Activated CD8-positive, alpha-beta memory T cell treated with anti-CD3 and anti-CD28 coated beads for 36 hours (primary cell): ENCODE results near the gene NCAM1. TPM values are rescaled to one million over a fixed set of nuclear protein-coding genes. Genes with fewer than 3 reads are reported as not detected.

ENCODE experiments used
- CTCF ChIA-PET: fragments of 350-600 bp; sonication (Branson Sonifier 250); formaldehyde crosslinking; loops from one replicate; lab custom pipeline; 2021; ENCODE audit warnings: antibody characterized with exemption; lab: Charles Lee
- POLR2A ChIA-PET: fragments of 350-600 bp; sonication (Branson Sonifier 250); formaldehyde crosslinking; loops from one replicate; lab custom pipeline; 2021; ENCODE audit warnings: antibody characterized with exemption; lab: Charles Lee
- total RNA-seq, 2 experiments: library from RNA; stranded (reverse); gene quantifications; one replicate each; pipeline ENCODE4 v1.2.3, GENCODE V29; 2021

The NCAM1 gene
- total RNA-seq, 2 experiments from 2014 or later, result 0.11 TPM; not detected in 1

DNA sequence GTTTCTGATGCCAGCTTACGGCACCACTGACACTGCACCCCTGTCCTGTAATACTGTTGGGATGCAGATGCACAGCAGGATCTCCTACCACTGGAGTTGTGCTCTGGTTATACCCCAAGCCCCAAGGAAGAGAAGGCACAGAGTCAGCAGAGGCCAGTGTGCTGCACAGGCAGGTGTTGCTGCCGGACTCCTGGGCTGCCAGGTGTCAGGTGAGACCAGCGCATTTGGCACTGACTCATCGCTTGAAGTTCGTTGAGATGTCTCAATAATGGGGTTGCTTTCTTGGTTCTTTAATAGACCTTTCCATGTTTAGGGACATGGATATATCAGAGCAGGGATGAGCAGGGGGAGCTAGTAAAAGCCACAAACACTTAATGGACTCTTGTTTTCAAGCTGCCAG lies 277.5 kb downstream of the NCAM1 start:
- CTCF ChIA-PET, result no interaction called here
- POLR2A ChIA-PET, result no interaction called here

DNA sequence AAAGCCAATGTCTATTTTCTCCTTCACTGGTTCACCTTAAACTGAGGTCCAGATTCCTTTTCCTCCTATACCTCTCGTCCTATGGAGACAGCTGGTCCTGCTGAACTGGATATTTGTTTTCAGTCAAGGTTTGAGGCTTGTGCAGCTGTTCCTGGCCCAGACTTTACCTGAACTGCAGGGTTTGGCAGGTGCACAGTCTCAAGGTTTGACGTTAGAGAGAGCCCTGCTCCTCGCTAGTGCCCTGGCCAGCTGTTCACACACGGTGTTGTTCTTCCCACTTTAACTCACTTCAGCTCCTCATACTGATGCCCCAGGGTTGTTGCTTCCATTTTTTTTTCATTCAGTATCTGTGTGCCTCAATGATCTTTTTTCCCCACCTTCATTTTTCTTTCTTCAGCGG lies 279.2 kb downstream of the NCAM1 start:
- ChIA-PET POLR2A (no interaction called here), CTCF (no interaction called here)

DNA sequence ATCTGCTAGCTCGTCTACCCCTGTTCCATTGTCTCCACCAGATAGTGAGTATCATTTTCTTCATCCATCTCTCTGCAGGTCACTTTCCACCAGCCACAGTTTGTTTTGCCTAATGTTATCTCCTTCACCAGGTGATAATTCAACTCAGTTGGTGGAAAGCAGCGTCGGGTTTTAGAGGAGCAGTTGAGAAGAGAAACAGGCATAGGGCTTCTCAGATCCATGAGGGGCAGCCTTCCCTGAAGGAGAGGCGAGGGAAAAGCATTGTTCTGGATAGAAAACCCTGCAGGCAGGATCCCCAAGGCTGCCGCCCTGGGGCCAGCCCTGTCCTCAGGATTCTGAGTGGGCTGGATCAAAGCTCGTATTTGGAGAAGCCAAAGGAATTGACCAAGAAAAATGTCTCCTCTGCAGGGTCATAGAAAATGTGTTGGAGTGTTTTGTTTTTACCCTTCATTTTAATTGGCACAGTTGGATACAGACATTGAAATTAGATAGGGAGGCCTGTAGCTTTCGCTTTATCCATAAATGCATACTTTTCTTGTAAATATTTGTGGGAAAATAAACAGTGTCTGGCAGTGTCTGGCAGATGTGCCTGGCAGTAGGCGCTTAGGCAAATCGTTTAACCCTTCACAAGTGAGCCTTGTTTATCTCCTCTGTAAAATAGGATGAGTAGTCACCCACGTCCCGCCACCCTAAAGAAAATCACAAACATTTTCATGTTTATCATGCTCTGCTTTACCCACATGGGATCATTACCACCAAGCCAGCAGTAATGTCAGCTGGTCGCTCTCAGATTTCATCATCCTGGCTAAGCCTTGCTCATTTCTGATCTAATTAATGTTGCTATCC lies 279.8 kb downstream of the NCAM1 start:
- POLR2A ChIA-PET, result no interaction called here

DNA sequence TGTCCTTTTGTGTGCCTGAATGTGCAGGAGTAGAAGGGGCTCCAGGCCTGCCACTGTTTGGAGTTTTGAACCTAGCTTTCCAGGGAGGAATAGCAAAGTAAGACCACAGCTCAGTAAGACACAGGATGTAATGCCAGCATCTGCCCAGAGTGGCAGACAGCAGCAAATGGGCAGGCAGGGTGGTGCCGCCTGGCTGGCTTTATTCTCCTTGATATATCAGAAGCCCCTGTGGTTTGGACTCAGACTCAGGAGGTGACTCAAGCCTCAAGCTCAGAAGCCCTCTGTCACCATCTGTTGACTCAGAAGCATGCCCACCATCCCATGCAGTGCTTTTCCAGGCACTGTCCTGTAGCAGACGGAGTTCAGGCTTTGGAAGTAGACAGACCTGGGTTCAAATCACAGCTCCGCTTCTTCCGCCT lies 280.4 kb downstream of the NCAM1 start:
- POLR2A ChIA-PET, result no interaction called here

More for the DNA sequence above, 279.8 kb downstream of the NCAM1 start:
- CTCF ChIA-PET, result no interaction called here

DNA sequence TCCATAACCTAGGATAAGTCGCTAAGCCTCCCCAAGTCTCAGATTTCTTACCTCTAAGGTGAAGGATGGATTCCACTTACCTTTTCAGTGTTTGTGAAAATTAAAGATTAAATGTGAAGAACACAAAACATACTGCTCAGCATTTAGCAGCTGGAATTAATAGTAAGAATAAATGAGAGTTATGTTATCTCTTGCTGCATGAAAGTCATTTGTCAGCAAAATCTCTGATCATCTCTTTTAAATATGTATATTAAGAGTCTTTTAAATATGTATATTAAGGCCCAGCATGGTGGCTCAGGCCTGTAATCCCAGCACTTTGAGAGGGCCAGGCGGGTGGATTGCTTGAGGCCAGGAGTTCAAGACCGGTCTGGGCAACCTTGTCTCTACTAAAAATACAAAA lies 280.8 kb downstream of the NCAM1 start:
- ChIA-PET CTCF (no interaction called here), POLR2A (no interaction called here)

More for the DNA sequence above, 280.4 kb downstream of the NCAM1 start:
- CTCF ChIA-PET, result no interaction called here

DNA sequence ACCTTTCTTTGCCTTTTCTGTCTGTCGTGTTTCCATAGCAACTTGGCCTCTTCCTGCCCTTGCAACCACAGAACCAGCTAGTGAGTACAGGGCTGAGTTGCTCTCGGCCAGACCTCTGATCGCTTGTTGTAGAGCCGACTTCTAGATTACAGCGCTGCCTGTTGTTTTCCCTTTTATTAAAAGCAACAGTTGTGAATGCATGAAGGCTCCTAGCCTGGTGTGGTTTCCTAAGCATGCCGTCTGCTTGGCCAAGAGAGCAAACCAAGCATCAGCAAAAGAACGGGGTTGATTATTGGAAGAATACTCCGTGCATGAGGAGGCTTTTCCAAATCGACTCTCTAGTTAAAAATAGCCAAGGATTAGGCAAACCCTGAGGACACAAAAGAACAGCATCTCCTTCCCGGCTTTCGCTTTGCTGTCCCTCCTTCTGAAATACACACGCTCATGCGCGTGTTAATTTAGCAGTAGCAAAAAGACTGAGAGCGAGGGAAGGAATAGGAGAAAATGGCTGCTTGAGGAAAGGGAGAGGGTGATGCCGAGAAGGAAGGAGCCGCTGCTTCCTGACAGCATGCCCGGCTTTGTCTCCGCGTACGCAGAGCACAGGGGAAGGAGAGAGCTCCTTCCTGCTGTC lies 281.7 kb downstream of the NCAM1 start:
- ChIA-PET POLR2A (interaction anchor here (0.7 kb wide), 1 partner anchor 72 kb away, joined by 3 read pairs; the partner anchor contains the start of gene TTC12), CTCF (no interaction called here)

DNA sequence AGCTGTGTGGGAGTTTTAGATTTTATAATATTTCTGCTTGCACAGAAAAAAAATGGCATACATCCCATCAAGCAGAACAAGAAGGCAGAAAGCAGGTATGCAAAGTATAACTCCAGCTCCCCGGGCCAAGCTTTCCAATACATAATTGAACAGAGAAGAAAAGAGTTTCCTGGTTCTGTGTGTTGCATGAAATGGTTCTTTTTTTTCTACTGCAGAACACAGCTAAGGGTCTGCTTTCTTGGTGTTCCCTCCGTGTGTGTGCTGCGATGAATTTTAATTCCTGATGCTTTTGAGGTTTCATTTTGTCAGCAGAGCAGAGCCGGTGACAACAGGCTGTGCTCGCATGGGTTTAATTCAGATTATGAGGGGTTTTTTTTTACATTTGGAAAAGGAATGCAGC lies 282.5 kb downstream of the NCAM1 start:
- ChIA-PET CTCF (no interaction called here), POLR2A (no interaction called here)

DNA sequence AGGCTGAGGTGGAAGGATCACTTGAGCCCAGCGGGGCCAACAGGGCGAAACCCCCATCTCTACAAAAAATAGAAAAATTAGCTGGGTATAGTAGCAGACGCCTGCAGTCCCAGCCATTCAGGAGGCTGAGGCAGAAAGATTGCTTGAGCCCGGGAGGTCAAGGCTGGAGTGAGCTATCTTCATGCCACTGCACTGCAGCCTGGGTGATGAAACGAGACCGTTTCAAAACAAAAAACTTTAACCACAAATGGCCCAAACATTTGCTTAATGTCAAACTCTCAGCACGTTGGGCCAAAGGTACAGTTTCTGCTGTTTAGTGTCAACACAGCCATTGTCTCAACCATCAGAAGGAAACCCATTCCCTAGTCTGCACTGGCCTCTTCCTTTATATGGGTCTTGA lies 284.0 kb downstream of the NCAM1 start:
- ChIA-PET POLR2A (no interaction called here), CTCF (no interaction called here)

DNA sequence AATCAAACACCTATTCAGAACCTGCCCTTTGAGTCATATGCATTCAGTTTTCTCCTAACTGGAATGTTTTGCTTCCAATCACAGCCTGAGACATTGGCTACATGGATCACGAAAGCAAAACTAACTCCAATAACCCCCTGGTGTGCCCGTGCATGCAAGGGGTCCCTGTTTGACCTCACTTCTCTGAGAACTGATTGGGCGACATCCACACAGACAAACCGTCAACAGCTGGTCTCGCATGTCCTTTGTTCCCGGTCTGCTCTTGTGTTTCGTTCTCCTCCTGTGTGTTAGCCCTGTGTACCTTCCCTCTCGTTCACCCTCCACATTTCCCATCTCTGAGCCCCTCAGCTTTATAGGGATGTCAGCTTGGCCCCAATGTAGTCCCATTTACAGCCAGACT lies 286.0 kb downstream of the NCAM1 start:
- CTCF ChIA-PET, result no interaction called here
- POLR2A ChIA-PET, result no interaction called here

DNA sequence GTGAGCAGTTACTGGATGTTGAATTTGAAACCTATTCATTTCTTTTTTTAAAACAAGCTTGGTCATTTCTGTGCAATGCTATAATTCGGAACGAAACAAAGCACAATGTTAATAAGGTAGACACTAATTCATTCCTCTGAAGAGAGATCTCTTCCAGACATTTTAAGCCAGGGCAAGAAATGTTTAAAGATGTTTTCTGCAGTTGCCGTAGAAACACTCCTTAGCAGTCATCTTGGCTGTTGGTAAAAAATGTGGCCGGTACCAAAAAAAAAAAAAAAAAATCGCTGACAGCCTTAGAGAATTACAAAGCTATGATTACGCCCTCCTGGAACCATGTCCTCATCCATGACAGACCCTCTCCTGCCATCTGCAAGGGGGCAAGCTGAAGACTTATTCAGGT lies 286.7 kb downstream of the NCAM1 start:
- ChIA-PET CTCF (no interaction called here), POLR2A (no interaction called here)

DNA sequence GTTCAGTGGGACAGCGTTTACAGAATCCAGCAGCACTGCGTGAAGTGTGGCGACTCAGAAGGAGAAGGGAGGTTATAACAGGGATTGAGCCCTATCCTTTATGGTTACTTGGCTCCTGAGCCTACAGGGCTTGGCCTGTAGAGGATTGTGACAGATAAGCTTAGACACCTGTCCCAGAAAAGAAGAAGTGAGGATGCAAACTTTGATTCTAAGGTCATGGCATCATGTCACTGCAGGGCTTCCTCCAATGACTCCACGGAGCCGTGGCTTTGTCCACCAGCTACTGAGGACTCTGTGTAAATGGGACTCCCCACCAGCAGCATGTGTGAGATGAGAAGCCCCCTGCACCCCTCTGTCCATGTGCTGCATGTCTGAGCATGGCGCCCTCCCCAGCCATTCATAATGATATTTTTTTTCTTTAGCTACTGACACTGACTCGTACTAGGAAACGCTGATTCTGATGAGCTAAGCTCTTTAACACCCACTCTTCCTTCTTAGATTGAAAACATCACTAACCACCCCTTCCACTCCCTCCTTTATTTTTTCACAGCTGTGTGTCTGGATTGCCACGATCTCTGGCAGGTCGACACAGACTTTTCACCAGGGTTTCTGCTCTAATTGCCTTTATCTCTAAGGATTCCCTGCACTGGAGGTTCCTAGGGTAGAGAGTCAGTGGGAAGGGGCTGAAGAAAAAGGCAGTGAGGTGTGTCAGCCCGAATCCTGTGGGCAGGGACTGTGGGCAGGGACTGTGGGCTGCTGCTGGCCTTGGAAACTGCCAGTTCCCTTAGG lies 287.7 kb downstream of the NCAM1 start:
- POLR2A ChIA-PET, result no interaction called here
- CTCF ChIA-PET, result no interaction called here

DNA sequence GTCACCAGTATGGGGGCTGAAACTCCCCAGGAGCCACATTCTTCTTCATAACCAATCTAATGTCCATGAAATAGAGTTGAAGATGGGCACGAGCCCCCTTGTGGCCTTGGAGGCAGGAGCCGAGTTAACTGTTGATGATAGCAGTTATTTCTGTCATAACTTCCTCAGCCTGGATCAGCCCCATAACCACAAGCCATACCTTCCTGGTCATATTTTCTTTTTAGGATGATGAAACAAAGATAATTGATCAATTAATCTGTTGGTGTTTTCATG lies 288.2 kb downstream of the NCAM1 start:
- ChIA-PET CTCF (no interaction called here), POLR2A (no interaction called here)

DNA sequence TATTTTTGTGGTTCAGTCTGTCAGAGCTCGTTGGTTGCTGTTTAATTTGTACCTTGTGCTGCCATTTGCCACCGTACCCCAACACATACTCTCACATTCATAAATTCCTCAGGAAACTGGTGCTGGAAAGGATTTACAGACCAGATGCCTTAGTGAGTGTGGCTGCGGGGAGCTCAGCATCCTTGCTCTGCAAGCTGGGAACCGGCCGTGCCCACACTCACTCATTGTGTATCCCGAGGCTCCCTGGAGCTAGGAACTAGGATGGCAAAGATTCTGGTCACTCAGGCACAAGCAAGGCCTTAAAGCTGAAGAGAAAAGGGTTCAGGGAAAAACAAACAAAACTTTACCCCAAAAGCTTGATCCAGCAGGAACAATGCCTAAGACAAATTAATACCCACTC lies 288.6 kb downstream of the NCAM1 start:
- ChIA-PET CTCF (no interaction called here), POLR2A (no interaction called here)

DNA sequence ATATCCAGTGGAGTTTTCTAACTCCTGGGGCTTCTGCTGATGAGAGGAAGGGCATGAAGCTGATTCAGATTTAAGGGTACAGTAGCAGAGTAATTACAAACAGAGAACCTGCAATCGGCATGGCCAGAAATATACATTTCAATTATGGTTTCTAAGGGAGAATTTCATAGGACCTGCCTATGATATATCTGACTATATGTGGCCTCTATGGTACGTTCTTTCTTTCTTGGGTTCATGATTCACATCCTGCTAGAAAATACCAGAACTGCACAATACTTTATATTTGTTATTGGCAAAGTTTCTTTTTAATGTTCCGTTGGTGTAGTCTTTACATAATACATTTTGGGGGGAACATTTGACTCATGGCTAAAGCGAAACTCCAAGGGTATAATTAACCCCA lies 290.1 kb downstream of the NCAM1 start:
- POLR2A ChIA-PET, result no interaction called here

DNA sequence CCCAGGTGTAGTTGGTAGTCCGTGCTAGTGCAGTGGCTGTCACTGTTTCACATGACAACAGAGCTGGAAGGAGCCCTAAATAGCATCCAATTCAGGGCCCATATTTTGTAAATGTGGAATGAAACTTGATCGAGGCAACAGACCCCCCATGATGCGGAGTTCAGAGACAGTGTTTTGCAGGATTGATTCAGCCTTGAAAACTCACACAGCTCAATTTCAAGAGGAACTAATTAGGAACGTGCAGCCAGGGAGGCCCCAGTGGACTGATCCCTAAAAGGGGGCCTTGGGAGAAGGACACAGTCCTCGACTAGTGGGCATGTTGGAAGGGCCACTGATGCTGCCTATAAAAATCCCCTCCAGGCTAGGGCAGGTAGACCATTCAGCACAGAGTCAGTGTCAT lies 292.2 kb downstream of the NCAM1 start:
- CTCF ChIA-PET, result no interaction called here

More for the DNA sequence above, 290.1 kb downstream of the NCAM1 start:
- CTCF ChIA-PET, result no interaction called here

DNA sequence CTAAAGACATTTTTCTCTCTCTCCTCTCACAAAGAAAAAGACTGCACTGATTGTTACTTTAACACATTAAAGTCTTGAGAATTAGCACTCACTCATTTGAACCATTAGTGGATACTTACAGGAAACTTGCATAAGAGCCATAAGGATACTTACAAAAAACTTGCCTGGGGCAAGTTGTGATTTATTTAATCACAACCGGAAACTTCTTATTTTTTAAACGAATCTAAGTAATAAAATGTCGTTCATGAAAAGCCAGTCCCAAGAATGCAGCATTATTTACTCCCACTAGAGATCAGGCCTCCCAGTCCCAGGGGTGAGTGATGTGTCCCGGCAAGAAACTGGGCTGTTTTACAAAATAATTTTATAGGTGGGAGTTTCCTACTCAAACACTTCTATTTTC lies 293.9 kb downstream of the NCAM1 start:
- ChIA-PET POLR2A (no interaction called here), CTCF (no interaction called here)

More for the DNA sequence above, 292.2 kb downstream of the NCAM1 start:
- POLR2A ChIA-PET, result no interaction called here

DNA sequence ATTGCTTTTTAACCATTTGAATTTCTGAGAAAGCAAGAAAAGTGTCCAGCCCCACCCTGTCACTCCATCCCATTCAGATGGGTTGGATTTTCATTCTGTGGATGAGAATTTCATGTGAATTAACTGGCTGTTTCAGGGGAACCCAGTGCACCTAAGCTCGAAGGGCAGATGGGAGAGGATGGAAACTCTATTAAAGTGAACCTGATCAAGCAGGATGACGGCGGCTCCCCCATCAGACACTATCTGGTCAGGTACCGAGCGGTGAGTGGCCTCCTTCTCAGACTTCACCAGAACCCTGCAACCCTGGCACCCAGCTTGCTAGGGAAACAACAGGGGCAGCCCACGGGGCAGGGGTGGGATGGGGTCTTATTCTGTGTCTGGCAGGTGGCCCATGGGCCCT lies 294.5 kb downstream of the NCAM1 start:
- POLR2A ChIA-PET, result no interaction called here
- CTCF ChIA-PET, result no interaction called here

DNA sequence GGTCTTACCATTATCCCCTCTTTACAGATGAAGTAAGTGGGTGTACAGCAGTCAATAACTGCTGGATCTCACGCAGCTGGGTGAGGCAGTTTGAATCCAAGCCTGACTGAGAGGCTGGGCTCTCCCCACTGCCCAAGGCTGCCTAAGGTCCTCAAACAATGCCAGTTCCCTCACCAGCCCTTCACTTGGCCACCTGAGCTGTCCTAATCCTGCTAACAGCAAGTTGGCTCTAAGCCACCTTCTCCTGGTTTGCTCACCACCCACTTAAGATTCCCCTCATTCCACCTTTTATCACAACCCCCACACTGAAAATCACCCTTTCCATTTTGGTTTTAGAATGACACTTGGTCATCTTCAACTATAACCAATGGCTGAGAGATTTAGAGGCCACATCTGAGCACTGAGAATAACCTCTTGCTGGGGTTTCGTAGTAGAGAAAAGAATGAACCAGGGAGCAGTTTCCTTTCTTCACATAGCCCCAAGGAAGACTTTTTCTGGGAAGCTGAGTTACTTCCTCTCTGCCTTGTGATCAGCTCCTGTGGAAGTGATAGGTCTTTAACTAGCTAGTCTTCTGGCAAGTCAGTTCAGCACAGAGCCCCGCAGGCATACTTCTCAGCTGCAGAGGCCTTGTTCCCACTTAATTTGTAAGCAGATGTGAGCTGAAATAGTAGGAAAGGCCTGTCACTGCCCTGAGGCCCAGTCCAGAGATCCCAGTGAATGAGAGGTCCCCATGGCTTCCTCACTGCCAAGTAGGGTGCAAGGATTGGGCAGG lies 295.4 kb downstream of the NCAM1 start:
- CTCF ChIA-PET, result no interaction called here
- POLR2A ChIA-PET, result no interaction called here

DNA sequence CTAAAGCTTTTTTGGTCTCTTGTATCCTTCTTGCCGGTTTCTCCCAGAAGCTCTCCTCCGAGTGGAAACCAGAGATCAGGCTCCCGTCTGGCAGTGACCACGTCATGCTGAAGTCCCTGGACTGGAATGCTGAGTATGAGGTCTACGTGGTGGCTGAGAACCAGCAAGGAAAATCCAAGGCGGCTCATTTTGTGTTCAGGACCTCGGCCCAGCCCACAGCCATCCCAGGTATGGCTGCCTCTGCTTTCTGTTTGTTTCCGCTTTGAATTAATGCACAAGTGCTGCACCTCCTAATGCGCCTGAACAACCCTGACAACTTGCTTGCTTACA lies 298.8 kb downstream of the NCAM1 start:
- POLR2A ChIA-PET, result no interaction called here
- CTCF ChIA-PET, result no interaction called here

DNA sequence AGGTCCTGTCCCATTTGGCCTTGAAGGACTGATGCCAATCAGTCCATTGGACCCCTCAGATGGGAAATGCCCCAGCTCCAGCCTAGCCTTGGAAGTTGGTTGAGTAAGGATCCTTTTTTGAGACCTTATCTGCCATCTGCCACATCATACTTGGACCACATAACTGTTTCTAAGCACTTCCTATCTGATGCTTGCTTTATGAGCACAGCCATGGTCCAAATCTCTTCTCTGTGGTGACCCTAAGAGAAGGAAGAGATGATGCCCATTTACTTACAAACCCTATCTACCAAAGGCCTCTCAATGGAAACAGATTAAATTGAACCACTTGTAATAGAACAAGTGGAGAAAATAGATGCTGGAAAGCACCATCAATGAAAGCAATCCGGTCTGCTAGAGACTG lies 299.3 kb downstream of the NCAM1 start:
- ChIA-PET CTCF (no interaction called here), POLR2A (no interaction called here)
